Colonic mucosa (tissue), 4 donors: Measurements from ENCODE around the gene SPINK4. TPM values are rescaled to one million over a fixed set of nuclear protein-coding genes. Genes with fewer than 3 reads are reported as not detected.

Experiments used
- DNase-seq: peaks from one replicate; pipeline ENCODE4 v3.0.0-alpha.2; 2020
- H3K27ac ChIP-seq: fragments of 200-600 bp; one replicate; pipeline ENCODE4 v1.8.0; 2021
- H3K27me3 ChIP-seq: fragments of 200-600 bp; one replicate; pipeline ENCODE4 v1.8.0; 2021
- H3K36me3 ChIP-seq: fragments of 200-600 bp; one replicate; pipeline ENCODE4 v1.8.0; 2021
- H3K4me1 ChIP-seq: fragments of 200-600 bp; one replicate; pipeline ENCODE4 v1.8.0; 2021; ENCODE audit warnings: mild to moderate bottlenecking
- H3K4me3 ChIP-seq: fragments of 200-600 bp; one replicate; pipeline ENCODE4 v1.8.0; 2021
- H3K9ac ChIP-seq, 2 donors: one replicate each; pipeline ENCODE4 v1.7.0; 2013; ENCODE audit warnings: control low read depth in 2 of 2, low read depth in 2 of 2, low read length in 2 of 2
- H3K9me3 ChIP-seq: fragments of 200-600 bp; one replicate; pipeline ENCODE4 v1.8.0; 2021
- intact Hi-C: fragments of 100-400 bp; cut with DNase I; formaldehyde crosslinking; loops from one replicate; pipeline ENCODE4 v1.14.1; 2022
- total RNA-seq, 2 donors: library from RNA; stranded (reverse); fragmentation: NEBNext Ultra II Directional in 1 of 2; extraction: Animal tissue kit (Norgen Biotek cat#: 25700) in 1 of 2; gene quantifications; one replicate each; pipeline ENCODE4 v1.2.1, GENCODE V29; 2021
- TF ChIP-seq, protein P1 (sequence below): fragments of 200-600 bp; IDR thresholded peaks from one replicate; pipeline ENCODE4 v1.8.0; 2022; ENCODE audit warnings: antibody characterized with exemption, mild to moderate bottlenecking
- donor health status: healthy.
- donor health status: DM: no; HTN: no; CAD: no.
- donor health status: DM: no; HTN: no; CAD: no.

The SPINK4 gene
- total RNA-seq, 2 donors from 2014 or later: 212 to 214 TPM

DNA sequence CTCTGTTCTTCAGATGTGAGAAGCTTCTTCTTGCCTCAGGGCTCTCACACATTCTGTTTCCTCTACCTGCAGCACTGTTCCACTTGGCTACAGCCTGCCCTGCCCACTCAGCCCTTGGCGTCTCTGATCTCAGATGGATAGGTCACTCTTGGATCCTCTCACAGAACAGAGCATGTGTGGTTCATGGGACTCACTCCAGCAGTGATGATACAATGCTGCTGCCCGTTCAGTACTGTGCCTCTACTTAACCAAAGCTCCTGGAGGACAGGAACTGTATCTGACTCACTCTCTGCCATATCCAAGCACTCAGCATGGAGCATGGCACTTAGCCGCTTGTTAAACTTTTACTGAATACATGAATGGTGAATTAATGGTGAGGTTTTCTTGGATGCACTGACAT, 3.4 kb upstream of the SPINK4 start:
- TF ChIP-seq, protein P1, sequence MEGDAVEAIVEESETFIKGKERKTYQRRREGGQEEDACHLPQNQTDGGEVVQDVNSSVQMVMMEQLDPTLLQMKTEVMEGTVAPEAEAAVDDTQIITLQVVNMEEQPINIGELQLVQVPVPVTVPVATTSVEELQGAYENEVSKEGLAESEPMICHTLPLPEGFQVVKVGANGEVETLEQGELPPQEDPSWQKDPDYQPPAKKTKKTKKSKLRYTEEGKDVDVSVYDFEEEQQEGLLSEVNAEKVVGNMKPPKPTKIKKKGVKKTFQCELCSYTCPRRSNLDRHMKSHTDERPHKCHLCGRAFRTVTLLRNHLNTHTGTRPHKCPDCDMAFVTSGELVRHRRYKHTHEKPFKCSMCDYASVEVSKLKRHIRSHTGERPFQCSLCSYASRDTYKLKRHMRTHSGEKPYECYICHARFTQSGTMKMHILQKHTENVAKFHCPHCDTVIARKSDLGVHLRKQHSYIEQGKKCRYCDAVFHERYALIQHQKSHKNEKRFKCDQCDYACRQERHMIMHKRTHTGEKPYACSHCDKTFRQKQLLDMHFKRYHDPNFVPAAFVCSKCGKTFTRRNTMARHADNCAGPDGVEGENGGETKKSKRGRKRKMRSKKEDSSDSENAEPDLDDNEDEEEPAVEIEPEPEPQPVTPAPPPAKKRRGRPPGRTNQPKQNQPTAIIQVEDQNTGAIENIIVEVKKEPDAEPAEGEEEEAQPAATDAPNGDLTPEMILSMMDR: no peak
- no peaks in the 10 kb centered on the region for H3K4me1 ChIP-seq
- no peak overlapping the region for H3K9ac ChIP-seq
- H3K27ac ChIP-seq: no peak overlapping the region
- H3K9me3 ChIP-seq: no peaks in the 10 kb centered on the region
- H3K27me3 ChIP-seq: no peaks in the 10 kb centered on the region
- DNase-seq: no peak
- no peaks in the 10 kb centered on the region for H3K36me3 ChIP-seq
- intact Hi-C loops: no loop called here
- no peak overlapping the region for H3K4me3 ChIP-seq

DNA sequence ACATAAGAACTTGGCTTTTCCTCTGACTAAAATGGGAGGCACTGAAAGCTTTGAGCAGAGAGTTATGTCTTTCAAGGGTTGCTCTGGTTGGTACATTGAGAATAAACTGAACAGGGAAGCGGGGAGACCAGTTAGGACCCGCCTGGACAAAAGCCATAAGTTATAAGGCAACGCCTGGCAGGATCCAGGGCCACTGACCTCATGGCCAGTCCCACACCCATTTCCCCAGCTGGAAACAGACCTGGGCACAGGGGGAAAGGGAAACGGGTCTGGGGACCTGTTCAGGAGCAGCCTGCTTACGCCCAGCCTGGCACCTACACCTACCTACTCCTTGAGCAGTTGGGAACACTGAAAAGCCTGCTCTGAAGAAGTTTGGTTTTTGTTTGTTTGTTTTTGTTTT, 1.3 kb downstream of the SPINK4 start:
- Histone ChIP-seq H3K36me3 (no peaks in the 10 kb centered on the region), H3K27me3 (no peaks in the 10 kb centered on the region), H3K4me1 (no peaks in the 10 kb centered on the region), H3K9me3 (no peaks in the 10 kb centered on the region), H3K27ac (peak overlapping the region; percentile 40), H3K9ac (no peak overlapping the region), H3K4me3 (no peak overlapping the region)
- TF ChIP-seq, protein P1: no peak
- DNase-seq: no peak
- intact Hi-C loops: no loop called here

DNA sequence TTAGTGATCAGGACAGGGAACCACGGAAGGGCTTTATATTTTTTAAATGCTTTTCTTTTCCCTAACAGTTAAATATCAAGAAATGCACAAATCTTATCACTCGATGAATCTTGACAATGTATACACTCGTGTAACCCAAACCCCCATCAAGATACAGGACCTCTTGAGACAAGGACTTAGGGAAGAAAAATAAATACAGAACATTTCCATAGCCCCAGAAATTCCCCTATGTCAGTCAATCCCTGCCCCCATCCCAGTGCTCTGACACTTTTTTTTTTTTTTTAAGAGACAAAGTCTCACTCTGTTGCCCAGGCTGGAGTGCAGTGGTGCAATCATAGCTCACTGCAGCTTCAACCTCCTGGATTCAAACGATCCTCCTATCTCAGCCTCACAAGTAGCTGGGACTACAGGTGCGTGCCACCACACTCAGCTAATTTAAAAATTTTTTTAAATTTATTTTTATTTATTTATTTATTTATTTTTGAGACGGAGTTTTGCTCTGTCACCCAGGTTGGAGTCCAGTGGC, 2.7 kb downstream of the SPINK4 start:
- Histone ChIP-seq H3K9ac (no peak overlapping the region), H3K27ac (no peak overlapping the region), H3K4me3 (no peak overlapping the region), H3K27me3 (no peaks in the 10 kb centered on the region), H3K4me1 (no peaks in the 10 kb centered on the region), H3K36me3 (no peaks in the 10 kb centered on the region), H3K9me3 (no peaks in the 10 kb centered on the region)
- DNase-seq: no peak
- intact Hi-C loops: no loop called here
- TF ChIP-seq, protein P1: no peak

DNA sequence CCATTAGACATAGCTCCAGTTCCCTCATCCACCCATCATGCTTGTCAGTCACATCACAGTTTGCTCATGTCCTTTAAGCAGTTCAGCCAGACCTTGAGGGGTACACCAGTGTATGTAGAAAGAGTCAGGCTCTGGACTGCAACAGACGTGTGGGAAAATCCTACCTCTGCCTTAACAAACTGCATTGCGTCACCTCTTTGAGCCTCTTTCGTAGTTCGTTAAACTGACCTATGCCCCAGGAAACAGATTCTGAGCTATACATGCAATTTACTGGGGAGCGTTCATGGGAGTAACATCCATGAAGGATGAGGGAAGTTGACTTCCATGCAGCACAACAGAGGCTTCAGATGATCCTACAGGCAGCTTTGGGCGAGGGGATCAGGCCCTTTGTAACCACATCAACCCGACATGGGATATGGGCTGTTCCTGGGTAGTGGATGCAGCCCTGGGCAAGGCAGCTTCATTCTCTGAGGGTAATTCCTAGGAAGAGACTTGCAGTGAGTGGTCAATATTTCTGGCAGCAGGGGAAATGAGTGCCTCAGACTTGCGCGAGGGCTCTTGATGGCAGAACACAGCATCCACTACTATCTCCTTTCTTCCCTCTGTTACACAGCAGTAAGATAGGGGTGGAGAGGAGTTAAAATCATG, 4.3 kb downstream of the SPINK4 start:
- intact Hi-C loops: no loop called here
- Histone ChIP-seq H3K36me3 (no peaks in the 10 kb centered on the region), H3K4me3 (no peak overlapping the region), H3K27me3 (no peaks in the 10 kb centered on the region), H3K9ac (no peak overlapping the region), H3K4me1 (no peaks in the 10 kb centered on the region), H3K9me3 (no peaks in the 10 kb centered on the region), H3K27ac (peak overlapping the region; percentile 40)
- peak; percentile 24 for DNase-seq
- TF ChIP-seq, protein P1: no peak

DNA sequence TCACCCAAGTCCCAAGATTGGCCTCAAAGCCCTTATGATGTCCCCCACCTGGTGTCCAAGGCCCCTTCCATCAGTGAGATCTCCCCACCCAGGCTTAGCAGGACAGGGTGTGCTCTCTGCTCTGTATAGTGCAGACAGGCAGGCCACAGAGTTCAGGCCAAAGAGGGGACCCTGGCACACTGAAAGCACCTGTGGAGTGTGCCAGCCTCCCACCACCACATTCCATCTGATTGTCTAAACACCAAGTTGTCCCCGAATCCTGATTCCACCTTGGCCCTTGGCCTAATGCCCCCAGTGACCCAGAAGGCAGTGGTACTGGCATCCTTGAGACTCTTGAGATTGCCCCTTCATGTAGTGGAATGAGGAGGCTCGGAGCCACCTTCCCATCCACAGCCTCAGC, 5.4 kb downstream of the SPINK4 start:
- no peak overlapping the region for H3K9ac ChIP-seq
- no peak for DNase-seq
- no peaks in the 10 kb centered on the region for H3K9me3 ChIP-seq
- intact Hi-C loops: no loop called here
- no peaks in the 10 kb centered on the region for H3K27me3 ChIP-seq
- no peaks in the 10 kb centered on the region for H3K36me3 ChIP-seq
- H3K4me1 ChIP-seq: no peaks in the 10 kb centered on the region
- TF ChIP-seq, protein P1: no peak
- H3K4me3 ChIP-seq: no peak overlapping the region
- H3K27ac ChIP-seq: no peak overlapping the region
